Keratinocyte (primary cell): ENCODE results near the gene FASN. TPM values are rescaled to one million over a fixed set of nuclear protein-coding genes. Genes with fewer than 3 reads are reported as not detected.

Experiments
- DNase-seq: peaks from one replicate; pipeline ENCODE4 v3.0.0-alpha.2; 2011; ENCODE audit warnings: low read depth, missing footprints, low spot score
- FAIRE-seq: peaks from 2 replicates; lab custom pipeline; 2011; peaks lifted over from hg19 to GRCh38; lab: Jason Lieb, UNC
- H2AFZ ChIP-seq: 2 replicates; pipeline ENCODE4 v1.6.0; 2012; ENCODE audit warnings: low read length, control low read depth, inconsistent platforms; ENCODE audit not compliant: control insufficient read depth
- H3K27ac ChIP-seq: 2 replicates; pipeline ENCODE4 v1.5.1; 2011; ENCODE audit warnings: low read length; ENCODE audit not compliant: control insufficient read depth, insufficient read depth
- H3K27me3 ChIP-seq: 3 replicates; pipeline ENCODE4 v1.6.0; 2011; ENCODE audit warnings: low read length; ENCODE audit not compliant: control insufficient read depth, insufficient read depth; ENCODE audit errors: extremely low read depth
- H3K36me3 ChIP-seq, 2 experiments: 2 replicates in 1 of 2; 3 replicates in 1 of 2; pipeline ENCODE4 v1.5.1; 2011; ENCODE audit warnings: low read length in 2 of 2, mild to moderate bottlenecking in 1 of 2; ENCODE audit not compliant: control insufficient read depth in 2 of 2, insufficient read depth in 2 of 2; ENCODE audit errors: extremely low read depth in 1 of 2
- H3K4me1 ChIP-seq: 3 replicates; pipeline ENCODE4 v1.5.1; 2011; ENCODE audit warnings: low read length; ENCODE audit not compliant: control insufficient read depth, insufficient read depth; ENCODE audit errors: extremely low read depth
- H3K4me2 ChIP-seq: 3 replicates; pipeline ENCODE4 v1.6.0; 2011; ENCODE audit warnings: low read depth, low read length; ENCODE audit not compliant: control insufficient read depth, insufficient read depth; ENCODE audit errors: extremely low read depth
- H3K4me3 ChIP-seq, 3 experiments: fragments of 200-600 bp in 1 of 3; sonication (generic) in 1 of 3; 2 replicates in 2 of 3; 3 replicates in 1 of 3; pipeline ENCODE4 v1.5.1; 2011 to 2016; ENCODE audit warnings: low read length in 3 of 3, mild to moderate bottlenecking in 3 of 3, control low read depth in 2 of 3, inconsistent platforms in 1 of 3, low read depth in 1 of 3, mixed read lengths in 1 of 3, mixed run types in 1 of 3, moderate library complexity in 1 of 3; ENCODE audit not compliant: control insufficient read depth in 2 of 3, insufficient read depth in 2 of 3; ENCODE audit errors: extremely low read depth in 1 of 3
- H3K79me2 ChIP-seq: 2 replicates; pipeline ENCODE4 v1.6.0; 2012; ENCODE audit warnings: low read length; ENCODE audit not compliant: control insufficient read depth, insufficient read depth
- H3K9ac ChIP-seq: 3 replicates; pipeline ENCODE4 v1.6.0; 2011; ENCODE audit warnings: low read length; ENCODE audit not compliant: control insufficient read depth, insufficient read depth; ENCODE audit errors: extremely low read depth
- H3K9me1 ChIP-seq: 3 replicates; pipeline ENCODE4 v1.6.0; 2011; ENCODE audit warnings: low read length; ENCODE audit not compliant: control insufficient read depth, insufficient read depth; ENCODE audit errors: extremely low read depth
- H3K9me3 ChIP-seq: 2 replicates; pipeline ENCODE4 v1.5.1; 2012; ENCODE audit warnings: low read depth, low read length; ENCODE audit not compliant: control insufficient read depth
- H4K20me1 ChIP-seq: 3 replicates; pipeline ENCODE4 v1.6.0; 2011; ENCODE audit warnings: low read length; ENCODE audit not compliant: control insufficient read depth, insufficient read depth; ENCODE audit errors: extremely low read depth
- CTCF ChIP-seq, 3 experiments: IDR thresholded peaks in 1 of 3; conservative IDR thresholded peaks in 1 of 3; optimal IDR thresholded peaks in 1 of 3; 2 replicates in 2 of 3; 3 replicates in 1 of 3; pipeline versions ENCODE3 to v1.5.1; 2011; ENCODE audit warnings: low read length in 3 of 3, mild to moderate bottlenecking in 3 of 3, moderate library complexity in 2 of 3, control low read depth in 1 of 3, inconsistent platforms in 1 of 3; ENCODE audit not compliant: insufficient read depth in 2 of 3; ENCODE audit errors: extremely low read depth in 1 of 3
- EZH2 ChIP-seq: IDR thresholded peaks from one replicate; pipeline ENCODE4 v1.6.1; 2012; ENCODE audit warnings: inconsistent platforms, mild to moderate bottlenecking, low read length, moderate library complexity
- dilution Hi-C: fragments of 300-500 bp; cut with MboI; formaldehyde crosslinking; loops from one replicate; pipeline ENCODE4 v1.7.0; 2020; ENCODE audit warnings: low sequenced_read_pairs; ENCODE audit not compliant: extremely low pct_ligation_motif_present
- polyA plus RNA-seq, 5 experiments: library from polyadenylated mRNA; depleted of rRNA in 3 of 5; stranded (reverse) in 3 of 5; stranded (forward) in 1 of 5; unstranded in 1 of 5; fragments of >200 nt; gene quantifications; 1 replicate in 1 of 5; 2 replicates in 3 of 5; 3 replicates in 1 of 5; pipeline versions ENCODE4 v1.2.1 to v1.2.3, GENCODE V29; 2011 to 2012; ENCODE audit warnings: missing spikeins in 2 of 5, low read depth in 1 of 5, low replicate concordance in 1 of 5

Gene FASN
- polyA plus RNA-seq, 1 donor (not counting 4 experiments of a cell fraction or from before 2014, with no cell fraction given), result 44.7 TPM

GRCh38 chr17:82113422-82113821 is 15.4 kb upstream of the FASN start:
- dilution Hi-C loops, result no loop called here

GRCh38 chr17:82112914-82113311 is 14.9 kb upstream of the FASN start:
- Histone ChIP-seq H3K36me3 (peaks cover 6 to 12% of the 10 kb centered on the region in 2 experiments), H4K20me1 (no peaks in the 10 kb centered on the region), H3K27me3 (no peaks in the 10 kb centered on the region), H2AFZ (no peak overlapping the region), H3K9me3 (no peaks in the 10 kb centered on the region), H3K79me2 (no peaks in the 10 kb centered on the region), H3K4me3 (no peak overlapping the region), H3K9me1 (no peaks in the 10 kb centered on the region), H3K27ac (no peak overlapping the region), H3K4me1 (peaks cover 4% of the 10 kb centered on the region), H3K9ac (no peak overlapping the region), H3K4me2 (no peak overlapping the region)
- no peak for TF ChIP-seq EZH2
- no peak for TF ChIP-seq CTCF (optimal IDR thresholded peaks at IDR 0.05 in 1 of 3, IDR thresholded peaks at IDR 0.05 in 1 of 3, conservative IDR thresholded peaks at IDR 0.05 in 1 of 3; ENCODE audit: extremely low read depth in 1 of 3, insufficient read depth in 2 of 3, low read length in 3 of 3)
- no peak for DNase-seq
- dilution Hi-C loops, result no loop called here
- no peak for FAIRE-seq

More at GRCh38 chr17:82113422-82113821, 15.4 kb upstream of the FASN start:
- H4K20me1 ChIP-seq, result no peaks in the 10 kb centered on the region
- no peak overlapping the region for H3K9ac ChIP-seq
- TF ChIP-seq CTCF (optimal IDR thresholded peaks at IDR 0.05 in 1 of 3, IDR thresholded peaks at IDR 0.05 in 1 of 3, conservative IDR thresholded peaks at IDR 0.05 in 1 of 3; ENCODE audit: extremely low read depth in 1 of 3, insufficient read depth in 2 of 3, low read length in 3 of 3), result no peak
- H2AFZ ChIP-seq, result no peak overlapping the region
- H3K9me3 ChIP-seq, result no peaks in the 10 kb centered on the region
- no peak overlapping the region for H3K27ac ChIP-seq
- no peaks in the 10 kb centered on the region for H3K79me2 ChIP-seq
- H3K4me1 ChIP-seq, result peaks cover 4% of the 10 kb centered on the region
- H3K9me1 ChIP-seq, result no peaks in the 10 kb centered on the region
- no peak overlapping the region for H3K4me3 ChIP-seq
- H3K36me3 ChIP-seq, result peaks cover 6 to 12% of the 10 kb centered on the region in 2 experiments
- no peak for DNase-seq
- FAIRE-seq, result no peak
- H3K27me3 ChIP-seq, result no peaks in the 10 kb centered on the region
- no peak overlapping the region for H3K4me2 ChIP-seq
